BLaER1 (cell line): ENCODE measurements around the gene ZKSCAN5.
A peak's percentile ranks its signal among the peaks of the same experiment; 100 is the strongest.
"Not testable (repeated sequence)": the region's sequence is repeated elsewhere in the genome, so short reads cannot be mapped to it uniquely, and the experiment has no call there.

Experiments used
- H3K27ac ChIP-seq: shearing (Covaris generic); formaldehyde crosslinking; 2 replicates; pipeline ENCODE4 v1.8.1; 2022
- H3K27me3 ChIP-seq: shearing (Covaris generic); formaldehyde crosslinking; 2 replicates; pipeline ENCODE4 v1.8.1; 2022
- H3K36me3 ChIP-seq: shearing (Covaris generic); formaldehyde crosslinking; 2 replicates; pipeline ENCODE4 v1.8.1; 2022
- H3K4me1 ChIP-seq: shearing (Covaris generic); formaldehyde crosslinking; 2 replicates; pipeline ENCODE4 v1.8.1; 2022
- H3K4me2 ChIP-seq: shearing (Covaris generic); formaldehyde crosslinking; 2 replicates; pipeline ENCODE4 v1.8.1; 2022
- H3K4me3 ChIP-seq: shearing (Covaris generic); formaldehyde crosslinking; 2 replicates; pipeline ENCODE4 v1.8.1; 2022
- H3K9ac ChIP-seq: shearing (Covaris generic); formaldehyde crosslinking; 2 replicates; pipeline ENCODE4 v1.8.1; 2022
- H3K9me3 ChIP-seq: shearing (Covaris generic); formaldehyde crosslinking; 2 replicates; pipeline ENCODE4 v1.8.1; 2022
- H4K20me1 ChIP-seq: shearing (Covaris generic); formaldehyde crosslinking; 2 replicates; pipeline ENCODE4 v1.8.1; 2022
- Cebpa-rat ChIP-seq: shearing (Covaris generic); IDR thresholded peaks from 2 replicates; pipeline ENCODE4 v1.8.1; 2022

ZKSCAN5 gene

GRCh38 chr7:99579956-99580777 is 75.7 kb downstream of the ZKSCAN5 start:
- Histone ChIP-seq H3K9me3 (no peaks in the 10 kb centered on the region), H3K4me1 (peaks cover 28% of the 10 kb centered on the region), H3K9ac (peak overlapping the region; percentile 75), H3K4me3 (peak overlapping the region; percentile 72), H3K36me3 (0 out of 2 replicates have a peak, but pooled peaks cover under 1% of the 10 kb centered on the region), H3K4me2 (peak overlapping the region; percentile 97), H3K27ac (peak overlapping the region; percentile 69), H4K20me1 (no peaks in the 10 kb centered on the region), H3K27me3 (no peaks in the 10 kb centered on the region)
- no peak for TF ChIP-seq Cebpa-rat

- H3K9me3 ChIP-seq, H3K36me3 ChIP-seq, H3K27me3 ChIP-seq, H4K20me1 ChIP-seq: not testable (repeated sequence)
- peak overlapping the region; percentile 69; the same call in 1 of the 2 replicates for H3K27ac ChIP-seq
- H3K4me2 ChIP-seq = peak overlapping the region; percentile 97
- peak overlapping the region; percentile 75 for H3K9ac ChIP-seq
- peaks cover 28% of the 10 kb centered on the region for H3K4me1 ChIP-seq
- H3K4me3 ChIP-seq = peak overlapping the region; percentile 72
Observed at GRCh38 chr7:99580778-99581332, 76.4 kb downstream of the ZKSCAN5 start.
